ENCODE data around the gene WDR6.
"Not testable (repeated sequence)": the region's sequence is repeated elsewhere in the genome, so short reads cannot be mapped to it uniquely, and the experiment has no call there.

WDR6 gene

GRCh38 chr3:48991851-48992545 lies 15.2 kb upstream of the WDR6 start:
- DNase-seq, result no peak

GRCh38 chr3:48993834-48994233 lies 13.4 kb upstream of the WDR6 start:
- DNase-seq, result no peak

GRCh38 chr3:48996640-48997039 lies 10.6 kb upstream of the WDR6 start:
- no peak for DNase-seq

- no peak for DNase-seq
Observed at GRCh38 chr3:48997102-48997635, 10.0 kb upstream of the WDR6 start.

- no peak for DNase-seq
Observed at GRCh38 chr3:48997714-48998637, 9.2 kb upstream of the WDR6 start.

GRCh38 chr3:48999085-48999858 lies 7.9 kb upstream of the WDR6 start:
- no peak for DNase-seq

- no peak for DNase-seq
Observed at GRCh38 chr3:49001155-49001554, 6.0 kb upstream of the WDR6 start.

- DNase-seq, result no peak
Observed at GRCh38 chr3:49004352-49005302, 2.6 kb upstream of the WDR6 start.

GRCh38 chr3:49005303-49005680 lies 1.9 kb upstream of the WDR6 start:
- no peak for DNase-seq

- DNase-seq, result no peak
Observed at GRCh38 chr3:49005998-49006397, 1.2 kb upstream of the WDR6 start.

- no peak for DNase-seq
Observed at GRCh38 chr3:49006408-49007067, 653 bp upstream of the WDR6 start.

GRCh38 chr3:49007771-49008528 lies 759 bp downstream of the WDR6 start:
- peak; percentile 84 for DNase-seq

- DNase-seq, result not testable (repeated sequence)
Observed at GRCh38 chr3:49008627-49009026, 1.4 kb downstream of the WDR6 start.

GRCh38 chr3:49009396-49009795 lies 2.2 kb downstream of the WDR6 start:
- DNase-seq, result no peak

- peak; percentile 8 for DNase-seq
Observed at GRCh38 chr3:49012441-49013017, 5.3 kb downstream of the WDR6 start.

GRCh38 chr3:49013113-49013737 lies 6.0 kb downstream of the WDR6 start:
- no peak for DNase-seq

- DNase-seq, result peak; percentile 54
Observed at GRCh38 chr3:49013738-49014660, 6.8 kb downstream of the WDR6 start.

- DNase-seq, result no peak
Observed at GRCh38 chr3:49015072-49015471, 7.9 kb downstream of the WDR6 start.

GRCh38 chr3:49015765-49016164 lies 8.6 kb downstream of the WDR6 start:
- DNase-seq, result no peak

Data from activated naive CD4-positive, alpha-beta T cell treated with anti-CD3 and anti-CD28 coated beads, Interleukin-2, amount 50 U/mL, for 16 hours (primary cell).